ENCODE data around the gene ZNF362.
A peak's percentile ranks its signal among the peaks of the same experiment; 100 is the strongest.

Gene ZNF362

DNA sequence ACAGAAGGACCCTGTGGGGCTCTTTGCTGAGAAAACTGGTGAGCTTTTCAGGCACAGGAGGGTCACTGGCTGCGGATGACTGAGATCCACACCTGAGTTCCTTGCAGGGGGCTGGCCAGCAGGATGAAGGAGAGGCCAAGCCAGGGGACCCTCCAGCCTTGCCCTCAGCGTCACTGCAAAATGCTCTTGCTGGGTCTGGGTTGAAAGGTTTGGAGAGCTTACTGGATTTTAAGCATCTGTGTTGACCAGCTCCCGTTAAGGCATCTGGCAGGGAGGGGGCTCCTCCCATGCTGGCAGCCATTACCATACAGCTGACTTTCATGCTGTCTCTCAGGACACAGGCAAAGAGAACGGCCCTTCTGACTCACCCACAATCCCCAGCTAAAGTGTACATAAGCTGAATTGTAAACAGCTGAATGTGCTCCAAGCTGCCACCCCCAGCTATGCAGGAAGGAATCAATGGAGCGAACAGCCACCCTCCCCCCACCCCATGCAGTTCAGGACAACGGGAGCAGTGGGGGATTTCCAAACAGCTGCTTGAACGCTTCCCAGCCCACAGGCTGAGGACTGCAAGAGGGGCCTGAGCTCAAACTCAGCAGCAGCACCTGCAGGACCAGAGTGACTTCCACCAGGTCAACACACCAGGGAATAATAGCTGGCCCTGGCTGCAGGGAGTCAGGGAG is 85.9 kb downstream of the ZNF362 start:
- Histone ChIP-seq H3K36me3 (ENCODE audit: insufficient read depth, low read length) (peaks cover 45% of the 10 kb centered on the region), H3K9ac (ENCODE audit: low read depth, low read length) (no peak overlapping the region), H3K4me1 (ENCODE audit: insufficient read depth, low read length) (peaks cover 17% of the 10 kb centered on the region), H3K79me2 (ENCODE audit: insufficient read depth, low read length) (peaks cover 100% of the 10 kb centered on the region), H4K20me1 (ENCODE audit: insufficient read depth, low read length) (peaks cover 86% of the 10 kb centered on the region), H3K27ac (ENCODE audit: low read length) (peak overlapping the region; percentile 15; the same call in 1 of the 2 replicates), H3K27me3 (ENCODE audit: insufficient read depth, low read length, poor library complexity) (no peaks in the 10 kb centered on the region), H3K4me3 (ENCODE audit: low read depth in 1 of 2, low read length in 2 of 2) (no peak overlapping the region), H2AFZ (ENCODE audit: low read depth, low read length) (no peak overlapping the region), H3K9me3 (ENCODE audit: insufficient read depth, low read length, severe bottlenecking) (no peaks in the 10 kb centered on the region), H3K4me2 (ENCODE audit: insufficient read depth, low read length) (no peak overlapping the region)
- ATAC-seq (ENCODE audit: insufficient read depth, low read depth) (no peak), DNase-seq (no peak)
- TF ChIP-seq EZH2 (IDR thresholded peaks at IDR 0.05; ENCODE audit: borderline replicate concordance, low read depth, low read length, severe bottlenecking): no peak
- TF ChIP-seq, protein P1, sequence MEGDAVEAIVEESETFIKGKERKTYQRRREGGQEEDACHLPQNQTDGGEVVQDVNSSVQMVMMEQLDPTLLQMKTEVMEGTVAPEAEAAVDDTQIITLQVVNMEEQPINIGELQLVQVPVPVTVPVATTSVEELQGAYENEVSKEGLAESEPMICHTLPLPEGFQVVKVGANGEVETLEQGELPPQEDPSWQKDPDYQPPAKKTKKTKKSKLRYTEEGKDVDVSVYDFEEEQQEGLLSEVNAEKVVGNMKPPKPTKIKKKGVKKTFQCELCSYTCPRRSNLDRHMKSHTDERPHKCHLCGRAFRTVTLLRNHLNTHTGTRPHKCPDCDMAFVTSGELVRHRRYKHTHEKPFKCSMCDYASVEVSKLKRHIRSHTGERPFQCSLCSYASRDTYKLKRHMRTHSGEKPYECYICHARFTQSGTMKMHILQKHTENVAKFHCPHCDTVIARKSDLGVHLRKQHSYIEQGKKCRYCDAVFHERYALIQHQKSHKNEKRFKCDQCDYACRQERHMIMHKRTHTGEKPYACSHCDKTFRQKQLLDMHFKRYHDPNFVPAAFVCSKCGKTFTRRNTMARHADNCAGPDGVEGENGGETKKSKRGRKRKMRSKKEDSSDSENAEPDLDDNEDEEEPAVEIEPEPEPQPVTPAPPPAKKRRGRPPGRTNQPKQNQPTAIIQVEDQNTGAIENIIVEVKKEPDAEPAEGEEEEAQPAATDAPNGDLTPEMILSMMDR (IDR thresholded peaks at IDR 0.05; ENCODE audit: borderline replicate concordance, extremely low read depth, low read length, poor library complexity, severe bottlenecking): no peak

DNA sequence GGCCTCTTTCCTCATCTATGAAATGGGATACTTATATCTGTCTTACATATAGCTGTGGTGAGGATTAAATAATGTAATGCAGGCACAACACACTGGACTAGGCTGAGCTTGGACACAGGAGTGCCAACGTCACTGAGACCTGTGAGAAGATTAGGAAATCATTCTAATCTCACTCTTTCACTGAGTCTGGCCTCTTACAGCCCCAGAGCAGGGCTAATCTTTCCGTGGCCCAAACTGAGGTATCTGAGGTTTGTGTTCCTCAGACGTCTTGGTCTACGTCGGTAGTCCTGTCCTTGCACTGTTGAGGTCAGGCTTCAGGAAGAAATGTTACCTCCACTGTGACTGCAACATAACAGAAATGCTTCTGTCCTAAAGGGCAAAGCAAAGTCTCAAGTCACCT is 87.2 kb downstream of the ZNF362 start:
- no peak for DNase-seq
- Histone ChIP-seq H4K20me1 (ENCODE audit: insufficient read depth, low read length) (peaks cover 87% of the 10 kb centered on the region), H3K79me2 (ENCODE audit: insufficient read depth, low read length) (peaks cover 100% of the 10 kb centered on the region), H3K9me3 (ENCODE audit: insufficient read depth, low read length, severe bottlenecking) (no peaks in the 10 kb centered on the region), H3K27me3 (ENCODE audit: insufficient read depth, low read length, poor library complexity) (no peaks in the 10 kb centered on the region), H3K4me1 (ENCODE audit: insufficient read depth, low read length) (peaks cover 30% of the 10 kb centered on the region), H3K27ac (ENCODE audit: low read length) (no peak overlapping the region), H3K4me3 (ENCODE audit: low read depth in 1 of 2, low read length in 2 of 2) (no peak overlapping the region), H2AFZ (ENCODE audit: low read depth, low read length) (no peak overlapping the region), H3K9ac (ENCODE audit: low read depth, low read length) (no peak overlapping the region), H3K36me3 (ENCODE audit: insufficient read depth, low read length) (peaks cover 55% of the 10 kb centered on the region), H3K4me2 (ENCODE audit: insufficient read depth, low read length) (no peak overlapping the region)
- ATAC-seq (ENCODE audit: insufficient read depth, low read depth): no peak
- TF ChIP-seq, protein P1 (IDR thresholded peaks at IDR 0.05; ENCODE audit: borderline replicate concordance, extremely low read depth, low read length, poor library complexity, severe bottlenecking): no peak
- no peak for TF ChIP-seq EZH2 (IDR thresholded peaks at IDR 0.05; ENCODE audit: borderline replicate concordance, low read depth, low read length, severe bottlenecking)

DNA sequence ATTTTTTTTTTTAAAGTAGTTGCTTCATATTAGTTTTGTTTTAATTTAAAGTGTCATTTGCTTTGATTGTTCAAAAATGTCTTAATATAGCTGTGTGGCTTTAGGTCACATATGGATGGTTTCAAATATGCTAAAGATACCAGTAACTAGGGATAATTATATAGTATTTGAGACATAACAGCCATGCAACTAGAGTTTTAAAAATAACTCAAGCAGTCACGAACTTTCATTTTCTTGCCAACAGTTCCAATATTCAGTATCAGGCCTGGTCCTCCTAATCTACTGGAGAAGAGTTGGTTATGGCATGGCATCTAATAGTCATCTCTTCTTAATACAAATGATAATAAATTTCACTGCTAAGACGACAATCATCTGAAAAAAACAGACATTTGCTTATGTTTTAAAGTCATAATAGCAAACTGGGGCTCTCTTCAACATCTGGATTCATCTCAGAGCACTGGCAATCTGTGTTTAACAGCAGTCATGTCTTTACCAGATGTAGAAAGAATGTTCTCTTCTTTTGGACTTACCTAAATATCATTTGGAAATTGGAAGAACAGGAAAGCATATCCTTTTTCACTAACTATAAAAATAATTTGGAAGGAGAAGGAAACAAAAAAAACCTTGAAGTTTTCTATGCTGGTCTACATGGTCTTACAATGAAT is 88.7 kb downstream of the ZNF362 start:
- H3K36me3 ChIP-seq (ENCODE audit: insufficient read depth, low read length): peaks cover 52% of the 10 kb centered on the region
- H4K20me1 ChIP-seq (ENCODE audit: insufficient read depth, low read length): peaks cover 75% of the 10 kb centered on the region

More for the DNA sequence above, 88.7 kb downstream of the ZNF362 start:
- H3K27ac ChIP-seq (ENCODE audit: low read length): no peak overlapping the region
- no peak overlapping the region for H2AFZ ChIP-seq (ENCODE audit: low read depth, low read length)
- TF ChIP-seq, protein P1 (IDR thresholded peaks at IDR 0.05; ENCODE audit: borderline replicate concordance, extremely low read depth, low read length, poor library complexity, severe bottlenecking): no peak
- TF ChIP-seq EZH2 (IDR thresholded peaks at IDR 0.05; ENCODE audit: borderline replicate concordance, low read depth, low read length, severe bottlenecking): no peak
- no peaks in the 10 kb centered on the region for H3K9me3 ChIP-seq (ENCODE audit: insufficient read depth, low read length, severe bottlenecking)
- peaks cover 95% of the 10 kb centered on the region for H3K79me2 ChIP-seq (ENCODE audit: insufficient read depth, low read length)
- DNase-seq (no peak), ATAC-seq (ENCODE audit: insufficient read depth, low read depth) (no peak)
- H3K4me3 ChIP-seq (ENCODE audit: low read depth in 1 of 2, low read length in 2 of 2): no peak overlapping the region
- no peaks in the 10 kb centered on the region for H3K27me3 ChIP-seq (ENCODE audit: insufficient read depth, low read length, poor library complexity)
- H3K9ac ChIP-seq (ENCODE audit: low read depth, low read length): no peak overlapping the region
- peaks cover 33% of the 10 kb centered on the region for H3K4me1 ChIP-seq (ENCODE audit: insufficient read depth, low read length)
- H3K4me2 ChIP-seq (ENCODE audit: insufficient read depth, low read length): peak overlapping the region; percentile 97; the same call in 1 of the 2 replicates

Measured in DND-41 (cell line).